HepG2 (cell line): ENCODE measurements around the gene ARL4D. TPM values are rescaled to one million over a fixed set of nuclear protein-coding genes. Genes with fewer than 3 reads are reported as not detected.

Experiments
- AGO1 ChIP-seq: fragments of 200-400 bp; formaldehyde crosslinking; IDR thresholded peaks from 2 replicates; pipeline ENCODE4 v1.6.1; 2017; ENCODE audit warnings: mild to moderate bottlenecking, low read depth, low read length, moderate library complexity; ENCODE audit not compliant: poor library complexity, severe bottlenecking
- BORCS8-MEF2B ChIP-seq: sonication (generic); formaldehyde crosslinking; IDR thresholded peaks from 2 replicates; pipeline ENCODE4 v1.8.0; 2022; ENCODE audit warnings: mild to moderate bottlenecking, missing genetic modification reagents
- CEBPG ChIP-seq: IDR thresholded peaks from 2 replicates; pipeline ENCODE4 v1.6.1; 2016
- HNF4G ChIP-seq, 2 experiments: sonication (generic) in 1 of 2; formaldehyde crosslinking in 1 of 2; IDR thresholded peaks; 2 replicates each; pipeline versions ENCODE4 v1.4.0 to v1.6.1; 2011 to 2020; ENCODE audit warnings: borderline replicate concordance in 2 of 2, low read depth in 2 of 2, mild to moderate bottlenecking in 2 of 2, low read length in 1 of 2, missing genetic modification reagents in 1 of 2, moderate library complexity in 1 of 2
- HOMEZ ChIP-seq: IDR thresholded peaks from 2 replicates; pipeline ENCODE4 v1.6.1; 2016; ENCODE audit warnings: low read depth
- HOXA3 ChIP-seq: sonication (generic); formaldehyde crosslinking; IDR thresholded peaks from 2 replicates; pipeline ENCODE4 v1.5.0; 2020; ENCODE audit warnings: missing genetic modification reagents
- KDM6A ChIP-seq: IDR thresholded peaks from 2 replicates; pipeline ENCODE4 v1.6.1; 2016; ENCODE audit warnings: low read depth
- MAX ChIP-seq: IDR thresholded peaks from 2 replicates; pipeline ENCODE4 v1.6.1; 2012; ENCODE audit warnings: inconsistent platforms
- MEF2D ChIP-seq: sonication (generic); formaldehyde crosslinking; IDR thresholded peaks from 2 replicates; pipeline ENCODE4 v1.5.1; 2020; ENCODE audit warnings: mild to moderate bottlenecking, missing genetic modification reagents
- PHF5A ChIP-seq: IDR thresholded peaks from one replicate; pipeline ENCODE4 v1.6.1; 2018; ENCODE audit warnings: low read depth, missing genetic modification reagents; ENCODE audit not compliant: unreplicated experiment
- PPARG ChIP-seq: conservative IDR thresholded peaks from 2 replicates; pipeline ENCODE4 v1.6.1; 2016; ENCODE audit warnings: missing biosample characterization, missing genetic modification reagents
- RAD21 ChIP-seq: fragments of 450-650 bp; formaldehyde crosslinking; IDR thresholded peaks from 2 replicates; pipeline ENCODE4 v1.5.0; 2020; ENCODE audit warnings: mild to moderate bottlenecking
- RBAK ChIP-seq: sonication (generic); formaldehyde crosslinking; IDR thresholded peaks from 2 replicates; pipeline ENCODE4 v1.5.1; 2020; ENCODE audit warnings: mild to moderate bottlenecking, missing genetic modification reagents
- TGIF2 ChIP-seq: IDR thresholded peaks from 2 replicates; pipeline ENCODE4 v1.6.1; 2016; ENCODE audit warnings: control low read depth, missing compliant biosample characterization
- TOE1 ChIP-seq: sonication (generic); formaldehyde crosslinking; IDR thresholded peaks from 2 replicates; pipeline ENCODE4 v1.4.0; 2020; ENCODE audit warnings: mild to moderate bottlenecking, missing genetic modification reagents
- ZGPAT ChIP-seq: IDR thresholded peaks from 2 replicates; pipeline ENCODE4 v1.6.1; 2016; ENCODE audit warnings: mild to moderate bottlenecking
- ZNF569 ChIP-seq: sonication (generic); formaldehyde crosslinking; IDR thresholded peaks from 2 replicates; pipeline ENCODE4 v1.5.0; 2020; ENCODE audit warnings: mild to moderate bottlenecking, missing genetic modification reagents, moderate library complexity, borderline replicate concordance
- ZNF704 ChIP-seq: sonication (generic); formaldehyde crosslinking; IDR thresholded peaks from 2 replicates; pipeline ENCODE4 v1.8.1; 2023; ENCODE audit warnings: mild to moderate bottlenecking, inconsistent platforms, moderate library complexity, missing genetic modification reagents, borderline replicate concordance
- ZNF773 ChIP-seq: sonication (generic); formaldehyde crosslinking; IDR thresholded peaks from 2 replicates; pipeline ENCODE4 v1.4.0; 2020; ENCODE audit warnings: missing genetic modification reagents, borderline replicate concordance
- polyA plus RNA-seq, 8 experiments: library from polyadenylated mRNA; depleted of rRNA in 3 of 8; stranded (reverse) in 7 of 8; unstranded in 1 of 8; fragments of >200 nt; fragmentation: Illumina TruSeq in 4 of 8; extraction: Trizol in 4 of 8; gene quantifications; 2 replicates each; pipeline versions ENCODE4 v1.2.1 to v1.2.3, GENCODE V29; 2011 to 2016; ENCODE audit warnings: low read depth in 4 of 8, missing spikeins in 1 of 8, mixed read lengths in 1 of 8; ENCODE audit not compliant: insufficient read depth in 1 of 8
- total RNA-seq, 5 experiments: library from RNA; depleted of rRNA; stranded (reverse); fragments of >200 nt; fragmentation: Illumina TruSeq; extraction: Trizol; gene quantifications; 2 replicates each; pipeline ENCODE4 v1.2.3, GENCODE V29; 2016; ENCODE audit warnings: low read depth in 1 of 5
- TF ChIP-seq, protein P1 (sequence below): sonication (generic); formaldehyde crosslinking; IDR thresholded peaks from 2 replicates; pipeline ENCODE4 v1.9.0; 2021; ENCODE audit warnings: mild to moderate bottlenecking, missing genetic modification reagents

ARL4D gene
- total and polyA plus RNA-seq, 2 of the 13 experiments (the other 11 are each of a cell fraction or from before 2014, with no cell fraction given) = 9.0 to 25.9 TPM

DNA sequence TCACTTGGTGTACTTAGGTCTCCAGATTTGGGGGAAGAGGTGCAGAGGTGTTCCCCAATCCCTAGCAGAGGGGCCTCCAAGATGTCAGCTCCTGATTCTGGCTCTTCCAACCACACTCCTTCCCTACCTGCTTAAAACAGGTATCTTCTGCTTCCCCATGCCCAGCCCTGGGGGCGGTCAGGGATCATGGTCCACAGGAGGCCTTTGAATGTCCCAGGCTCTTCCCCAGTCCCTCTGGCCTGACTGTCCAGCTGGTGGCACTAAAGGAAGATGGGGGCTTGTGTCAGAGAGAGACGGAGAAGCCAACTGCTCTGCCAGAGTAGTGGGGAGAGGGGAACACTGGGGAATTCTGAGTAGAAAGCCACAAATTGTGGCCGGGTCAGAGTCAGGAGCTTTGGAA, 3.8 kb downstream of the ARL4D start (continued):
- TF ChIP-seq, protein P1, sequence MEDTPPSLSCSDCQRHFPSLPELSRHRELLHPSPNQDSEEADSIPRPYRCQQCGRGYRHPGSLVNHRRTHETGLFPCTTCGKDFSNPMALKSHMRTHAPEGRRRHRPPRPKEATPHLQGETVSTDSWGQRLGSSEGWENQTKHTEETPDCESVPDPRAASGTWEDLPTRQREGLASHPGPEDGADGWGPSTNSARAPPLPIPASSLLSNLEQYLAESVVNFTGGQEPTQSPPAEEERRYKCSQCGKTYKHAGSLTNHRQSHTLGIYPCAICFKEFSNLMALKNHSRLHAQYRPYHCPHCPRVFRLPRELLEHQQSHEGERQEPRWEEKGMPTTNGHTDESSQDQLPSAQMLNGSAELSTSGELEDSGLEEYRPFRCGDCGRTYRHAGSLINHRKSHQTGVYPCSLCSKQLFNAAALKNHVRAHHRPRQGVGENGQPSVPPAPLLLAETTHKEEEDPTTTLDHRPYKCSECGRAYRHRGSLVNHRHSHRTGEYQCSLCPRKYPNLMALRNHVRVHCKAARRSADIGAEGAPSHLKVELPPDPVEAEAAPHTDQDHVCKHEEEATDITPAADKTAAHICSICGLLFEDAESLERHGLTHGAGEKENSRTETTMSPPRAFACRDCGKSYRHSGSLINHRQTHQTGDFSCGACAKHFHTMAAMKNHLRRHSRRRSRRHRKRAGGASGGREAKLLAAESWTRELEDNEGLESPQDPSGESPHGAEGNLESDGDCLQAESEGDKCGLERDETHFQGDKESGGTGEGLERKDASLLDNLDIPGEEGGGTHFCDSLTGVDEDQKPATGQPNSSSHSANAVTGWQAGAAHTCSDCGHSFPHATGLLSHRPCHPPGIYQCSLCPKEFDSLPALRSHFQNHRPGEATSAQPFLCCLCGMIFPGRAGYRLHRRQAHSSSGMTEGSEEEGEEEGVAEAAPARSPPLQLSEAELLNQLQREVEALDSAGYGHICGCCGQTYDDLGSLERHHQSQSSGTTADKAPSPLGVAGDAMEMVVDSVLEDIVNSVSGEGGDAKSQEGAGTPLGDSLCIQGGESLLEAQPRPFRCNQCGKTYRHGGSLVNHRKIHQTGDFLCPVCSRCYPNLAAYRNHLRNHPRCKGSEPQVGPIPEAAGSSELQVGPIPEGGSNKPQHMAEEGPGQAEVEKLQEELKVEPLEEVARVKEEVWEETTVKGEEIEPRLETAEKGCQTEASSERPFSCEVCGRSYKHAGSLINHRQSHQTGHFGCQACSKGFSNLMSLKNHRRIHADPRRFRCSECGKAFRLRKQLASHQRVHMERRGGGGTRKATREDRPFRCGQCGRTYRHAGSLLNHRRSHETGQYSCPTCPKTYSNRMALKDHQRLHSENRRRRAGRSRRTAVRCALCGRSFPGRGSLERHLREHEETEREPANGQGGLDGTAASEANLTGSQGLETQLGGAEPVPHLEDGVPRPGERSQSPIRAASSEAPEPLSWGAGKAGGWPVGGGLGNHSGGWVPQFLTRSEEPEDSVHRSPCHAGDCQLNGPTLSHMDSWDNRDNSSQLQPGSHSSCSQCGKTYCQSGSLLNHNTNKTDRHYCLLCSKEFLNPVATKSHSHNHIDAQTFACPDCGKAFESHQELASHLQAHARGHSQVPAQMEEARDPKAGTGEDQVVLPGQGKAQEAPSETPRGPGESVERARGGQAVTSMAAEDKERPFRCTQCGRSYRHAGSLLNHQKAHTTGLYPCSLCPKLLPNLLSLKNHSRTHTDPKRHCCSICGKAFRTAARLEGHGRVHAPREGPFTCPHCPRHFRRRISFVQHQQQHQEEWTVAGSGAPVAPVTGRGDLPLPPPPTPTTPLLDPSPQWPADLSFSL (CRISPR knock-in tag) = no peak
- TF ChIP-seq MAX (0 out of 2 replicates have a peak, but pooled peaks have one; percentile 22), CEBPG (CRISPR knock-in tag) (0 out of 2 replicates have a peak, but pooled peaks have one; percentile 30), KDM6A (CRISPR knock-in tag) (no peak), PPARG (CRISPR knock-in tag) (no peak), ZNF773 (CRISPR knock-in tag) (no peak), ZNF704 (no peak), HOXA3 (CRISPR knock-in tag) (no peak), RAD21 (CRISPR knock-in tag) (peak; percentile 55; the same call in 1 of the 2 replicates), HNF4G (IDR thresholded peaks at IDR 0.05; ENCODE audit: borderline replicate concordance, low read depth, low read length) (peak; percentile 52), HNF4G (CRISPR knock-in tag; IDR thresholded peaks at IDR 0.05; ENCODE audit: borderline replicate concordance, low read depth) (no peak), MEF2D (CRISPR knock-in tag) (peak; percentile 73; the same call in 1 of the 2 replicates), HOMEZ (CRISPR knock-in tag) (0 out of 2 replicates have a peak, but pooled peaks have one; percentile 36), TGIF2 (no peak), AGO1 (no peak), PHF5A (CRISPR knock-in tag) (peak; percentile 41), RBAK (CRISPR knock-in tag) (no peak; the same call in 1 of the 2 replicates), ZGPAT (CRISPR knock-in tag) (peak; percentile 51; the same call in 1 of the 2 replicates), BORCS8-MEF2B (CRISPR knock-in tag) (no peak), TOE1 (CRISPR knock-in tag) (no peak), ZNF569 (CRISPR knock-in tag) (no peak)
